Measurements from ENCODE around the gene FARS2.

FARS2 gene

GRCh38 chr6:5230081-5230480 is 31.2 kb upstream of the FARS2 start:
- H3K27ac ChIP-seq (ENCODE audit: low read depth in 2 of 2, low read length in 2 of 2) = no peak overlapping the region
- no peaks in the 10 kb centered on the region for H3K36me3 ChIP-seq (ENCODE audit: control insufficient read depth in 2 of 2, insufficient read depth in 2 of 2, low read length in 2 of 2)
- no peaks in the 10 kb centered on the region for H3K4me1 ChIP-seq (ENCODE audit: control insufficient read depth in 2 of 2, insufficient read depth in 2 of 2, low read length in 2 of 2)
- no peaks in the 10 kb centered on the region for H3K9me3 ChIP-seq (ENCODE audit: control insufficient read depth in 2 of 2, low read length in 2 of 2)
- H3K9ac ChIP-seq (ENCODE audit: low read depth in 1 of 2, low read length in 2 of 2) = no peak overlapping the region
- H3K4me3 ChIP-seq (ENCODE audit: low read length in 2 of 2) = no peak overlapping the region
- H3K27me3 ChIP-seq (ENCODE audit: control insufficient read depth in 2 of 2, insufficient read depth in 2 of 2, low read length in 2 of 2) = no peaks in the 10 kb centered on the region

- H3K4me1 ChIP-seq (ENCODE audit: control insufficient read depth in 2 of 2, insufficient read depth in 2 of 2, low read length in 2 of 2) = no peaks in the 10 kb centered on the region
- H3K9me3 ChIP-seq (ENCODE audit: control insufficient read depth in 2 of 2, low read length in 2 of 2) = no peaks in the 10 kb centered on the region
- H3K9ac ChIP-seq (ENCODE audit: low read depth in 1 of 2, low read length in 2 of 2) = no peak overlapping the region
- no peaks in the 10 kb centered on the region for H3K36me3 ChIP-seq (ENCODE audit: control insufficient read depth in 2 of 2, insufficient read depth in 2 of 2, low read length in 2 of 2)
- no peak overlapping the region for H3K27ac ChIP-seq (ENCODE audit: low read depth in 2 of 2, low read length in 2 of 2)
- no peak overlapping the region for H3K4me3 ChIP-seq (ENCODE audit: low read length in 2 of 2)
- H3K27me3 ChIP-seq (ENCODE audit: control insufficient read depth in 2 of 2, insufficient read depth in 2 of 2, low read length in 2 of 2) = no peaks in the 10 kb centered on the region
These were observed 30.0 kb upstream of the FARS2 start for GRCh38 chr6:5231289-5231688.

GRCh38 chr6:5234874-5235273 is 26.4 kb upstream of the FARS2 start:
- peaks cover 0 to 7% of the 10 kb centered on the region in 2 donors for H3K36me3 ChIP-seq (ENCODE audit: control insufficient read depth in 2 of 2, insufficient read depth in 2 of 2, low read length in 2 of 2)
- no peaks in the 10 kb centered on the region for H3K9me3 ChIP-seq (ENCODE audit: control insufficient read depth in 2 of 2, low read length in 2 of 2)
- no peak overlapping the region for H3K27ac ChIP-seq (ENCODE audit: low read depth in 2 of 2, low read length in 2 of 2)
- H3K4me3 ChIP-seq (ENCODE audit: low read length in 2 of 2) = no peak overlapping the region
- H3K9ac ChIP-seq (ENCODE audit: low read depth in 1 of 2, low read length in 2 of 2) = no peak overlapping the region
- no peaks in the 10 kb centered on the region for H3K27me3 ChIP-seq (ENCODE audit: control insufficient read depth in 2 of 2, insufficient read depth in 2 of 2, low read length in 2 of 2)
- H3K4me1 ChIP-seq (ENCODE audit: control insufficient read depth in 2 of 2, insufficient read depth in 2 of 2, low read length in 2 of 2) = no peaks in the 10 kb centered on the region

GRCh38 chr6:5235830-5236229 is 25.5 kb upstream of the FARS2 start:
- Histone ChIP-seq H3K27me3 (ENCODE audit: control insufficient read depth in 2 of 2, insufficient read depth in 2 of 2, low read length in 2 of 2) (no peaks in the 10 kb centered on the region), H3K9me3 (ENCODE audit: control insufficient read depth in 2 of 2, low read length in 2 of 2) (no peaks in the 10 kb centered on the region), H3K4me3 (ENCODE audit: low read length in 2 of 2) (no peak overlapping the region), H3K4me1 (ENCODE audit: control insufficient read depth in 2 of 2, insufficient read depth in 2 of 2, low read length in 2 of 2) (no peaks in the 10 kb centered on the region), H3K36me3 (ENCODE audit: control insufficient read depth in 2 of 2, insufficient read depth in 2 of 2, low read length in 2 of 2) (peaks cover 0 to 7% of the 10 kb centered on the region in 2 donors), H3K9ac (ENCODE audit: low read depth in 1 of 2, low read length in 2 of 2) (no peak overlapping the region), H3K27ac (ENCODE audit: low read depth in 2 of 2, low read length in 2 of 2) (no peak overlapping the region)

- H3K27ac ChIP-seq (ENCODE audit: low read depth in 2 of 2, low read length in 2 of 2) = no peak overlapping the region
- no peak overlapping the region for H3K9ac ChIP-seq (ENCODE audit: low read depth in 1 of 2, low read length in 2 of 2)
- no peak overlapping the region for H3K4me3 ChIP-seq (ENCODE audit: low read length in 2 of 2)
- H3K27me3 ChIP-seq (ENCODE audit: control insufficient read depth in 2 of 2, insufficient read depth in 2 of 2, low read length in 2 of 2) = no peaks in the 10 kb centered on the region
- H3K4me1 ChIP-seq (ENCODE audit: control insufficient read depth in 2 of 2, insufficient read depth in 2 of 2, low read length in 2 of 2) = no peaks in the 10 kb centered on the region
- no peaks in the 10 kb centered on the region for H3K9me3 ChIP-seq (ENCODE audit: control insufficient read depth in 2 of 2, low read length in 2 of 2)
- peaks cover 0 to 7% of the 10 kb centered on the region in 2 donors for H3K36me3 ChIP-seq (ENCODE audit: control insufficient read depth in 2 of 2, insufficient read depth in 2 of 2, low read length in 2 of 2)
These were observed 23.5 kb upstream of the FARS2 start for GRCh38 chr6:5237805-5238204.

- Histone ChIP-seq H3K4me3 (ENCODE audit: low read length in 2 of 2) (no peak overlapping the region), H3K9me3 (ENCODE audit: control insufficient read depth in 2 of 2, low read length in 2 of 2) (no peaks in the 10 kb centered on the region), H3K27me3 (ENCODE audit: control insufficient read depth in 2 of 2, insufficient read depth in 2 of 2, low read length in 2 of 2) (no peaks in the 10 kb centered on the region), H3K9ac (ENCODE audit: low read depth in 1 of 2, low read length in 2 of 2) (no peak overlapping the region), H3K36me3 (ENCODE audit: control insufficient read depth in 2 of 2, insufficient read depth in 2 of 2, low read length in 2 of 2) (peaks cover 0 to 7% of the 10 kb centered on the region in 2 donors), H3K4me1 (ENCODE audit: control insufficient read depth in 2 of 2, insufficient read depth in 2 of 2, low read length in 2 of 2) (no peaks in the 10 kb centered on the region), H3K27ac (ENCODE audit: low read depth in 2 of 2, low read length in 2 of 2) (no peak overlapping the region)
These were observed 23.0 kb upstream of the FARS2 start for GRCh38 chr6:5238336-5238735.

- H3K27me3 ChIP-seq (ENCODE audit: control insufficient read depth in 2 of 2, insufficient read depth in 2 of 2, low read length in 2 of 2) = no peaks in the 10 kb centered on the region
- no peak overlapping the region for H3K4me3 ChIP-seq (ENCODE audit: low read length in 2 of 2)
- no peaks in the 10 kb centered on the region for H3K4me1 ChIP-seq (ENCODE audit: control insufficient read depth in 2 of 2, insufficient read depth in 2 of 2, low read length in 2 of 2)
- H3K27ac ChIP-seq (ENCODE audit: low read depth in 2 of 2, low read length in 2 of 2) = no peak overlapping the region
- H3K36me3 ChIP-seq (ENCODE audit: control insufficient read depth in 2 of 2, insufficient read depth in 2 of 2, low read length in 2 of 2) = peaks cover 0 to 7% of the 10 kb centered on the region in 2 donors
- no peaks in the 10 kb centered on the region for H3K9me3 ChIP-seq (ENCODE audit: control insufficient read depth in 2 of 2, low read length in 2 of 2)
- H3K9ac ChIP-seq (ENCODE audit: low read depth in 1 of 2, low read length in 2 of 2) = no peak overlapping the region
These were observed 20.1 kb upstream of the FARS2 start for GRCh38 chr6:5241252-5241651.

- Histone ChIP-seq H3K4me1 (ENCODE audit: control insufficient read depth in 2 of 2, insufficient read depth in 2 of 2, low read length in 2 of 2) (no peaks in the 10 kb centered on the region), H3K36me3 (ENCODE audit: control insufficient read depth in 2 of 2, insufficient read depth in 2 of 2, low read length in 2 of 2) (peaks cover 0 to 4% of the 10 kb centered on the region in 2 donors), H3K4me3 (ENCODE audit: low read length in 2 of 2) (no peak overlapping the region), H3K9ac (ENCODE audit: low read depth in 1 of 2, low read length in 2 of 2) (no peak overlapping the region), H3K27me3 (ENCODE audit: control insufficient read depth in 2 of 2, insufficient read depth in 2 of 2, low read length in 2 of 2) (no peaks in the 10 kb centered on the region), H3K9me3 (ENCODE audit: control insufficient read depth in 2 of 2, low read length in 2 of 2) (no peaks in the 10 kb centered on the region), H3K27ac (ENCODE audit: low read depth in 2 of 2, low read length in 2 of 2) (no peak overlapping the region)
These were observed 18.2 kb upstream of the FARS2 start for GRCh38 chr6:5243069-5243468.

- Histone ChIP-seq H3K27ac (ENCODE audit: low read depth in 2 of 2, low read length in 2 of 2) (no peak overlapping the region), H3K4me3 (ENCODE audit: low read length in 2 of 2) (no peak overlapping the region), H3K9ac (ENCODE audit: low read depth in 1 of 2, low read length in 2 of 2) (no peak overlapping the region), H3K9me3 (ENCODE audit: control insufficient read depth in 2 of 2, low read length in 2 of 2) (no peaks in the 10 kb centered on the region), H3K27me3 (ENCODE audit: control insufficient read depth in 2 of 2, insufficient read depth in 2 of 2, low read length in 2 of 2) (no peaks in the 10 kb centered on the region), H3K4me1 (ENCODE audit: control insufficient read depth in 2 of 2, insufficient read depth in 2 of 2, low read length in 2 of 2) (no peaks in the 10 kb centered on the region), H3K36me3 (ENCODE audit: control insufficient read depth in 2 of 2, insufficient read depth in 2 of 2, low read length in 2 of 2) (peaks cover 0 to under 1% of the 10 kb centered on the region in 2 donors)
These were observed 14.9 kb upstream of the FARS2 start for GRCh38 chr6:5246141-5247097.

GRCh38 chr6:5247201-5247600 is 14.1 kb upstream of the FARS2 start:
- Histone ChIP-seq H3K9me3 (ENCODE audit: control insufficient read depth in 2 of 2, low read length in 2 of 2) (no peaks in the 10 kb centered on the region), H3K4me1 (ENCODE audit: control insufficient read depth in 2 of 2, insufficient read depth in 2 of 2, low read length in 2 of 2) (no peaks in the 10 kb centered on the region), H3K4me3 (ENCODE audit: low read length in 2 of 2) (no peak overlapping the region), H3K27ac (ENCODE audit: low read depth in 2 of 2, low read length in 2 of 2) (no peak overlapping the region), H3K36me3 (ENCODE audit: control insufficient read depth in 2 of 2, insufficient read depth in 2 of 2, low read length in 2 of 2) (peaks cover 0 to 3% of the 10 kb centered on the region in 2 donors), H3K9ac (ENCODE audit: low read depth in 1 of 2, low read length in 2 of 2) (no peak overlapping the region), H3K27me3 (ENCODE audit: control insufficient read depth in 2 of 2, insufficient read depth in 2 of 2, low read length in 2 of 2) (no peaks in the 10 kb centered on the region)

All from mucosa of rectum (tissue), 2 donors.